Activated T-helper 1 cell treated with Interleukin-2 at 50 U/mL for 16 hours (primary cell): ENCODE results near the gene CLEC2L.
"Not testable (repeated sequence)": the region's sequence is repeated elsewhere in the genome, so short reads cannot be mapped to it uniquely, and the experiment has no call there.

Experiments used
- DNase-seq: peaks from one replicate; pipeline ENCODE4 v3.0.0-alpha.2; 2020; ENCODE audit warnings: low read depth

The CLEC2L gene

GRCh38 chr7:139523968-139524815 lies 707 bp downstream of the CLEC2L start:
- DNase-seq, result no peak

- no peak for DNase-seq
Observed at GRCh38 chr7:139525239-139525638, 1.8 kb downstream of the CLEC2L start.

- no peak for DNase-seq
Observed at GRCh38 chr7:139525750-139526149, 2.3 kb downstream of the CLEC2L start.

- DNase-seq, result no peak
Observed at GRCh38 chr7:139526578-139527544, 3.4 kb downstream of the CLEC2L start.

- no peak for DNase-seq
Observed at GRCh38 chr7:139531094-139531493, 7.6 kb downstream of the CLEC2L start.

GRCh38 chr7:139532636-139533155 lies 9.2 kb downstream of the CLEC2L start:
- DNase-seq, result no peak

GRCh38 chr7:139534096-139534495 lies 10.6 kb downstream of the CLEC2L start:
- no peak for DNase-seq

- DNase-seq, result no peak
Observed at GRCh38 chr7:139534966-139535651, 11.6 kb downstream of the CLEC2L start.

- no peak for DNase-seq
Observed at GRCh38 chr7:139536152-139536551, 12.7 kb downstream of the CLEC2L start.

- no peak for DNase-seq
Observed at GRCh38 chr7:139538881-139539635, 15.6 kb downstream of the CLEC2L start.

GRCh38 chr7:139540203-139540602 lies 16.7 kb downstream of the CLEC2L start:
- no peak for DNase-seq

GRCh38 chr7:139541600-139542307 lies 18.3 kb downstream of the CLEC2L start:
- DNase-seq, result no peak

- DNase-seq, result no peak
Observed at GRCh38 chr7:139542308-139543151, 19.0 kb downstream of the CLEC2L start.

- no peak for DNase-seq
Observed at GRCh38 chr7:139543801-139544603, 20.5 kb downstream of the CLEC2L start.

- no peak for DNase-seq
Observed at GRCh38 chr7:139544645-139545044, 21.2 kb downstream of the CLEC2L start.

GRCh38 chr7:139548302-139549028 lies 25.0 kb downstream of the CLEC2L start:
- no peak for DNase-seq

GRCh38 chr7:139553991-139554700 lies 30.7 kb downstream of the CLEC2L start:
- not testable (repeated sequence) for DNase-seq
